Upper lobe of left lung (tissue), 4 donors: Measurements from ENCODE around the gene IGF2BP3.

Experiments
- POLR2A ChIP-seq, 4 donors: fragments of 450-650 bp; IDR thresholded peaks; one replicate each; pipeline ENCODE4 v1.5.1; 2016 to 2017; ENCODE audit warnings: antibody characterized with exemption in 4 of 4, mild to moderate bottlenecking in 2 of 4
- POLR2AphosphoS5 ChIP-seq, 2 donors: sonication (generic); formaldehyde crosslinking; IDR thresholded peaks; one replicate each; pipeline ENCODE4 v1.5.1; 2017; ENCODE audit warnings: antibody characterized with exemption in 2 of 2

DNA sequence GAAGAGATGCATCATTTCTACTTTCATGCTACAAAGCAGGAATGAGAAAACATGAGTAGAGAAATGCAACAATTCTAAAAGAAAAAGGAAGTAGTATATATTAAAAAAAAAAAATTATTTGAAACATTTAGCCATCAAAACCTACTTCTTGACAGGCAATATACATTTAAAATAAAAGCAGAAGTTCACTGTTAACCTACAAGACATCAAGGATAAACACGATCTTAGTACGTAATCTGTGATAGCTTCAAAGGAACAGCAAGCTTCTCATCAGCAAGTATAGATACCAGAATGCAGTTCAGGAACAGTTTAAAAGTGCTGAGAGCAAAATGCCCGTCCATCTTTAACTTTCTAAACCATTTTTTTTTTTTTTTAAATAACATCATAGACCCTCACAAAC, 134.2 kb downstream of the IGF2BP3 start:
- TF ChIP-seq POLR2AphosphoS5 (IDR thresholded peaks at IDR 0.05) (no peak), POLR2A (IDR thresholded peaks at IDR 0.05) (no peak)
